GM13977 (cell line): ENCODE results near the gene NHSL2.

Source experiments
- DNase-seq: peaks from one replicate; pipeline ENCODE4 v3.0.0; 2012; ENCODE audit warnings: low spot score
- in situ Hi-C: fragments of 300-500 bp; cut with MboI; formaldehyde crosslinking; loops from one replicate; pipeline ENCODE4 v1.12.0; 2022; ENCODE audit warnings: low sequenced_read_pairs, low pct_unique_long_range_greater_than_20kb, mixed read lengths, inconsistent platforms; ENCODE audit not compliant: unreplicated experiment
- TF ChIP-seq, protein P1 (sequence below): IDR thresholded peaks from 2 replicates; pipeline ENCODE4 v1.5.1; 2012; ENCODE audit warnings: mild to moderate bottlenecking, control low read depth; ENCODE audit not compliant: insufficient read depth; ENCODE audit errors: extremely low read depth, missing control alignments

The NHSL2 gene

DNA sequence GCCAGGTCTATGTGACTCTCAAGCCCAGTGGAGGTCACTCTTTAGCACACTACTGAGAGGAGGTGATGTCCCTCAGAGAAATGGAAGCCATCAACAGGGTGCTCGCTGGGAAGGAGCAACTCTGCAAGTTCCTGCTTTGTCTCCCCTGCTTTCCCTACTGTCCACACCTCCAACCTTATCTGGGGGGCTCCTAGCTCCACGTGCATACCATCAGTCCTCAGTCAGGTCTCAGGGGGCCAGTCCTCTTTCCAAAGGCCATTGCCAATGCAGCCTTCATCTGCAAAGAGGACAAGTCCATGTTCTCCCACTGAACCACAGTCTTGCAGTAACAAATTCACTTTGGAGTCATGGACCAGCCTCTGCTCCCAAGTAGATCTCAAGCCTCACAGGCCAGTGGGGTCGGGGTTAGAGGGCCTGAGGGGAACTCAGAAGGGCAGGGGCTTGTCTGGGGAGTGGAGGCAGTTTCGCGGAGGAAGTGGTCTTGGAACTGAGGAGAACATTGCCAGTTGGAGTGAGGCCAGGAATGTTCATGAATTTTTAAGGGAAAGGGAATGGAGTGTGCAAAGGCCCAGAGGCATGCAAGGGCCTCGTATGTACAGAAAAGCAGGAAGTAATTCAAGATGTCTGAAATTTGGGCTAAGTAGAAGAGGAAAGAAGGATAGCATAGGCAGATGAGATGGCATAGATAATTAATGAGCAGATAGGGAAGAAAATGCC lies 212.1 kb downstream of the NHSL2 start:
- no peak for DNase-seq
- TF ChIP-seq, protein P1, sequence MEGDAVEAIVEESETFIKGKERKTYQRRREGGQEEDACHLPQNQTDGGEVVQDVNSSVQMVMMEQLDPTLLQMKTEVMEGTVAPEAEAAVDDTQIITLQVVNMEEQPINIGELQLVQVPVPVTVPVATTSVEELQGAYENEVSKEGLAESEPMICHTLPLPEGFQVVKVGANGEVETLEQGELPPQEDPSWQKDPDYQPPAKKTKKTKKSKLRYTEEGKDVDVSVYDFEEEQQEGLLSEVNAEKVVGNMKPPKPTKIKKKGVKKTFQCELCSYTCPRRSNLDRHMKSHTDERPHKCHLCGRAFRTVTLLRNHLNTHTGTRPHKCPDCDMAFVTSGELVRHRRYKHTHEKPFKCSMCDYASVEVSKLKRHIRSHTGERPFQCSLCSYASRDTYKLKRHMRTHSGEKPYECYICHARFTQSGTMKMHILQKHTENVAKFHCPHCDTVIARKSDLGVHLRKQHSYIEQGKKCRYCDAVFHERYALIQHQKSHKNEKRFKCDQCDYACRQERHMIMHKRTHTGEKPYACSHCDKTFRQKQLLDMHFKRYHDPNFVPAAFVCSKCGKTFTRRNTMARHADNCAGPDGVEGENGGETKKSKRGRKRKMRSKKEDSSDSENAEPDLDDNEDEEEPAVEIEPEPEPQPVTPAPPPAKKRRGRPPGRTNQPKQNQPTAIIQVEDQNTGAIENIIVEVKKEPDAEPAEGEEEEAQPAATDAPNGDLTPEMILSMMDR = no peak
- in situ Hi-C loops = loop anchor here (10.0 kb wide), 1 partner anchor 98 kb away; no protein-coding TSS in a partner anchor

DNA sequence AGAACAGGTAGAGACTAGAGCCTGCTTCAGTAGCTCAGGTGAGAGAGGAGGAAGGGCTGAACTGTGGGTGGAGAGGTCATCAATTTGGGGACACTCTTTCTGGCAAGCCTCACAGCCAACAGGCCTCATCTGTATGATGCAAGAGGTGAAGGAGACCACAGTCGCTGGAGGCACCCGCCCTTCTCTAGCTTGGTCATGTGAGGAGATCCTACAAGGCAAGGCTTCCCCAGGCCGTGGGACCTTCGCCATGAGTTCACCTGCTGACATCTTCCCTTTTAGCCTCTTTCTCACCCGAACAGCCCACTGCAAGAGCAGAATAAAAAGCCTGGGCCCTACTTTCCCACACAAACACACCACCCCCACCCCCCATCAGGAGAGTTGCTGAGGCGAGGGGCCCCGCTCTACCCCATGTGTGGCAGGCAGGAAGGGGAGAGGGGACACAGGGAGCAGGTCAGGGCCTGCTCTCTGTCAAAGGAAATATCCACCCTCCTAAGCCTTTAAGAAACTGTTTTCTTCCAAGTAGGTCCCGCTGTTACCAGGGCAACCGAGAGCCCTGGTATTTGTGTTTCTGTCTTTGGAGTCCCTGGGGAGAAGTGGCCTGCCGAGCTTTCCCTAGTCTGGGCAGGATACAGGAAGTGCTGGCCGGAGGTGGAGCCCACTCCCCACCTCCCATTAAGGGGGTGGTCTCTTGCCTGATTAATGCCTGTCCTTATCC lies 213.0 kb downstream of the NHSL2 start:
- no peak for DNase-seq
- TF ChIP-seq, protein P1 = no peak
- in situ Hi-C loops = loop anchor here (10.0 kb wide), 1 partner anchor 99 kb away; no protein-coding TSS in a partner anchor

DNA sequence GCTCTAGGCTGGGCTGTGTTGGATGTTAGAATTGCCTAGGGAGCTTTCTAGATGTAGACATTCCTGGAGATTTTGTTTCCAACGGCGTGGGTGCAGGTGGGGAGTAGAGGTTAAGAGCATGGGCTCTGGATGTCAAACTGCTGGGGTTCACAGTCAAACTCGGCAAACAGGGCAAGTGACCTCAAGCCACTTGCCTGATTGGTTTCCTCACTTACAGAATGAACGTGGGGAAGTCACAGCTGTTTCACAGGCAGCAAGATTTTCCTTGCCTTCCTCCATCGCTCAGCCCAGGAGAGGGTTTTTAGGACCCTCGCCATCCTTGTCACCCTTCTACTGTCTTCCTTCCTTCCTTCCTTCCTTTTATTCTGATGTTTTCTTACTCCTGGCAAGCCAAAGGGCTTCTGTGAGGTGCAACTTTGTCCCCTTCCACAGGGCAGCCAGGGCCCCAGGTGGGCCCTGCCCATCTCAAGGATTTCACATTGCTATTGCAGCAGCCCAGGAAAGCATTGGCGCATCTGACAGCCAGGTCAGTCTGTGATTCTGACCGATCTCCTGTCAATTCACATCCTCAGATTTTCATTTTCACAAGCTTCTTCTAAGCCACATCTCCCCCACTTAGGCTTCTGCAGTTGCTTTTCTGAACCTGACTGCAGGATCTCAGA lies 214.0 kb downstream of the NHSL2 start:
- TF ChIP-seq, protein P1 = no peak
- in situ Hi-C loops = loop anchor here (10.0 kb wide), 1 partner anchor 100 kb away; no protein-coding TSS in a partner anchor
- no peak for DNase-seq

DNA sequence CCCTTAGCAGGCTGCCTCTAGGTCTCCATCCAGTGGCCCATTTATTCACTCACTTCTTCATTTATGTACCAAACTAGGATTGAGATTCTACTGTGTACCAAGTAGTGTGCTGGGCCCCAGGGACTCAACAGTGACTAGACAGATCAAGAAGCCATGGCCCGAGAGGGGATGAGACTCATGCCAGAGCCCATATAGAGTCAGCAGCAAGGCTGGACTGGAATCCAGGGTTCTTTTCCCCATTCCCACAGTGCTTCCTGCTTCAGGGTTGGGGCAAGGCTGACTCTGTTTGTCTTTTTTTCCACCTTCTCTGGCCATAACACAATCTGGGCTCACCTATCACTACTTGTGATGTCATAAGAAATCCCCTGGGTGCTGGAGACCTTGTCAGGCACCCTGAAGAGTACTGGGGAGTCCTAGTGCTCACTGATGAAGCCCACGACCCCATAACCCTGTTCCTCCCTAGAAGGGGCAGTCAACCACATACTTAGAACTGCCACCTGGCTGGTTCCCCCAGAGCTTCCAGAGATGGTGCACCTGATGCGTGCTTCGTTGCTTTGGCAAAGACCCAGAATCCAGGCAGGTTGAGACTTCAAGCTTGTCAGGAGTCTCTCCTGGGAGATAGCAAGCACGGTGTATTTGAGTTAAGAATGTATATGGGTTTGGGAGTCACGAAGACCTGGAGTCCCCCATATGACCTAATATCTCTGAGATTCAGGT lies 214.8 kb downstream of the NHSL2 start:
- TF ChIP-seq, protein P1 = no peak
- DNase-seq = no peak
- in situ Hi-C loops = loop anchor here (10.0 kb wide), 1 partner anchor 101 kb away; no protein-coding TSS in a partner anchor

DNA sequence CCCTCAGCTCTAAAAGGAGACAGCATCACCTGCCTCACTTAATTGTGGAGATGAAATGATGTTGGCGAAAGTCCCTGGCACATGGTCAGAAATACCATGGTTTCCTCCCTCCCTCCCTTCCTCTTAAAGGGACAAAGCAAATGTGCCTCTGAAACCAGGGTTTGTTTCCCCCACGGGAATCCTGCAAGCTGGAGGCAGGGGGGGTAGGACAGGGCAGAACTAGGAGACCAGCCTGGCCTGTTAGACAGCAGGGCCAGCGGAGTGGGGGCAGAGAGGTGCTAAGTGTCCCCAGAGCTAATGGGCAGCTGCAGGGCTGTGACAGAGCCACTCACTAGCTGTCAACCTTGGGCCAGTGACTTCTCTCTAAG lies 215.4 kb downstream of the NHSL2 start:
- no peak for DNase-seq
- in situ Hi-C loops = loop anchor here (10.0 kb wide), 1 partner anchor 101 kb away; no protein-coding TSS in a partner anchor
- TF ChIP-seq, protein P1 = no peak
